ENCODE data around the gene DOCK1. TPM values are rescaled to one million over a fixed set of nuclear protein-coding genes. Genes with fewer than 3 reads are reported as not detected.

DOCK1 gene
- total RNA-seq, 2 donors from 2014 or later: 34.3 to 44.1 TPM

DNA sequence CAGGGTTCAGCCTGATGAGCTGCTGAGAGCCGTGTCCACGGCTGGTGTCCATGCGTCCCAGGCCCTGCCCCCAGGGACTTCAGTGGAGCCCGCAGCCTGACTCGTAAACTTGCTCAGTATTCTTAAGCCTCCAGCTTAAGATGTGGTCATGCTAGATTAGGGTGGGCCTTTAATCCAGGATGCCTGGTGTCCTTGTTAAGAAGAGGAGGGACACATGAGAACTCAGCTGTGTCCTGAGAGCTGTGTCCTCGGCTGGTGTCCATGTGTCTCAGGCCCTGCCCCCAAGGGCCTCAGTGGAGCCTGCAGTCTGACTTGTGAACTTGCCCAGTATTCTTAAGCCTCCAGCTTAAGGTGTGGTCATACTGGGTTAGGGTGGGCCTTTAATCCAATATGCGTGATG, 23.0 kb downstream of the DOCK1 start:
- no peaks in the 10 kb centered on the region for H3K9me3 ChIP-seq
- intact Hi-C loops (cut with DNase I): no loop called here
- TF ChIP-seq, protein P1, sequence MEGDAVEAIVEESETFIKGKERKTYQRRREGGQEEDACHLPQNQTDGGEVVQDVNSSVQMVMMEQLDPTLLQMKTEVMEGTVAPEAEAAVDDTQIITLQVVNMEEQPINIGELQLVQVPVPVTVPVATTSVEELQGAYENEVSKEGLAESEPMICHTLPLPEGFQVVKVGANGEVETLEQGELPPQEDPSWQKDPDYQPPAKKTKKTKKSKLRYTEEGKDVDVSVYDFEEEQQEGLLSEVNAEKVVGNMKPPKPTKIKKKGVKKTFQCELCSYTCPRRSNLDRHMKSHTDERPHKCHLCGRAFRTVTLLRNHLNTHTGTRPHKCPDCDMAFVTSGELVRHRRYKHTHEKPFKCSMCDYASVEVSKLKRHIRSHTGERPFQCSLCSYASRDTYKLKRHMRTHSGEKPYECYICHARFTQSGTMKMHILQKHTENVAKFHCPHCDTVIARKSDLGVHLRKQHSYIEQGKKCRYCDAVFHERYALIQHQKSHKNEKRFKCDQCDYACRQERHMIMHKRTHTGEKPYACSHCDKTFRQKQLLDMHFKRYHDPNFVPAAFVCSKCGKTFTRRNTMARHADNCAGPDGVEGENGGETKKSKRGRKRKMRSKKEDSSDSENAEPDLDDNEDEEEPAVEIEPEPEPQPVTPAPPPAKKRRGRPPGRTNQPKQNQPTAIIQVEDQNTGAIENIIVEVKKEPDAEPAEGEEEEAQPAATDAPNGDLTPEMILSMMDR (IDR thresholded peaks at IDR 0.05): no peak
- TF ChIP-seq POLR2A (IDR thresholded peaks at IDR 0.05): no peak
- ATAC-seq: no peak
- peaks cover 6% of the 10 kb centered on the region for H3K4me1 ChIP-seq
- H3K4me3 ChIP-seq: no peak overlapping the region
- no peak for DNase-seq
- WGBS, 2 donors: 88 to 90% methylated on average over 7 of the region's 7 CpGs
- H3K27me3 ChIP-seq: no peaks in the 10 kb centered on the region
- peaks cover 0 to 5% of the 10 kb centered on the region in 2 donors for H3K36me3 ChIP-seq (replicated peaks in 1 of 2; ENCODE audit: insufficient read depth in 1 of 2, low read depth in 2 of 2)
- no peak overlapping the region for H3K27ac ChIP-seq

- H3K36me3 ChIP-seq (replicated peaks in 1 of 2; ENCODE audit: insufficient read depth in 1 of 2, low read depth in 2 of 2): peaks cover 0 to 5% of the 10 kb centered on the region in 2 donors
- no peaks in the 10 kb centered on the region for H3K27me3 ChIP-seq
- H3K27ac ChIP-seq: no peak overlapping the region
- no peak for TF ChIP-seq POLR2A (IDR thresholded peaks at IDR 0.05)
- TF ChIP-seq, protein P1 (IDR thresholded peaks at IDR 0.05): no peak
- peaks cover 6% of the 10 kb centered on the region for H3K4me1 ChIP-seq
- 89 to 90% methylated on average over 8 of the region's 8 CpGs for WGBS, 2 donors
- intact Hi-C loops (cut with DNase I): no loop called here
- no peak overlapping the region for H3K4me3 ChIP-seq
- ATAC-seq (no peak), DNase-seq (no peak)
- no peaks in the 10 kb centered on the region for H3K9me3 ChIP-seq
Observed at GRCh38 chr10:126929391-126929790, 24.2 kb downstream of the DOCK1 start.

DNA sequence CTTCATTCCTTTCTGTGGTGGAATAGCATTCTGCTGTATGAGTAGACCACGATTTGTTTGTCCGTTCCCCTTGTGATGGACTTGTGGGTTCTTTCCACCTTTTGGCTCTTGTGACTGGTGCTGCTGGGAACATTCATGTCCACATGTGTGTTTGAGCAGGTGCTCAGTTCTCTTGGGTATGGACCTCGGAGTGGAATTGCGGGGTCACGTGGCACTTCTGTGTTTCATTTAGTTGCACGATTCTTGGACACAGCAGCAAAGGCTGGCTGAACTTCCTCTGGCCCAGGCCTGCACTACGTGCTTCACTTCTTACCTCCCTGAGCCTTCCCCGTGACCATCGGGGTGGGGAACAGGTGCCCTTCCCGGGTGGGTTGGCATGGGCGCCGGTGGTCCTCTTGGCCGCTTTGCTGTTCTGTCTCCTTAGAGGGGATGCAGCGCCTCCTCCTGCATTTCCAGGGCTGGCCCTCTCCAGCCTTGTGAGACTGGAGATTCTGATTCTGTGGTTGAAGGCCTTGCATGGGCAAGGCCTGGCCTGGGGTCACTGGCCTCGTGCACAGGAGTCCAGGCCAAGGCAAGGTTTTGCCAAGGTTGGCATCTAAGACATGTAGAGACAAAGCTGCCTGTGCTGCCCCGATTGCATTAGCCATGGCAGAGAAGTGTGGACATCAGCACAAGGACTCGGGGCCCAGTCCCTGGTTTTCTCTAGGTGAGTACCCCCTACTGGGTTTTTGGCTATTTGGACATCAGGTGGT, 25.1 kb downstream of the DOCK1 start:
- DNase-seq: no peak
- Histone ChIP-seq H3K4me3 (no peak overlapping the region), H3K4me1 (peaks cover 9% of the 10 kb centered on the region), H3K36me3 (replicated peaks in 1 of 2; ENCODE audit: insufficient read depth in 1 of 2, low read depth in 2 of 2) (peaks cover 0 to 5% of the 10 kb centered on the region in 2 donors), H3K27me3 (no peaks in the 10 kb centered on the region), H3K9me3 (no peaks in the 10 kb centered on the region), H3K27ac (no peak overlapping the region)
- intact Hi-C loops (cut with DNase I): no loop called here
- WGBS, 2 donors: 66 to 82% methylated on average over 5 to 17 of the region's 17 CpGs
- TF ChIP-seq, protein P1 (IDR thresholded peaks at IDR 0.05): no peak
- no peak for TF ChIP-seq POLR2A (IDR thresholded peaks at IDR 0.05)
- no peak for ATAC-seq

- no peak overlapping the region for H3K4me3 ChIP-seq
- intact Hi-C loops (cut with DNase I): no loop called here
- no peak for DNase-seq
- no peak for TF ChIP-seq POLR2A (IDR thresholded peaks at IDR 0.05)
- no peak for ATAC-seq
- H3K36me3 ChIP-seq (replicated peaks in 1 of 2; ENCODE audit: insufficient read depth in 1 of 2, low read depth in 2 of 2): peaks cover 0 to 5% of the 10 kb centered on the region in 2 donors
- 74 to 81% methylated on average over 8 to 11 of the region's 11 CpGs for WGBS, 2 donors
- no peaks in the 10 kb centered on the region for H3K9me3 ChIP-seq
- H3K4me1 ChIP-seq: peaks cover 12% of the 10 kb centered on the region
- H3K27me3 ChIP-seq: no peaks in the 10 kb centered on the region
- no peak overlapping the region for H3K27ac ChIP-seq
Observed at GRCh38 chr10:126930883-126931503, 25.8 kb downstream of the DOCK1 start.

DNA sequence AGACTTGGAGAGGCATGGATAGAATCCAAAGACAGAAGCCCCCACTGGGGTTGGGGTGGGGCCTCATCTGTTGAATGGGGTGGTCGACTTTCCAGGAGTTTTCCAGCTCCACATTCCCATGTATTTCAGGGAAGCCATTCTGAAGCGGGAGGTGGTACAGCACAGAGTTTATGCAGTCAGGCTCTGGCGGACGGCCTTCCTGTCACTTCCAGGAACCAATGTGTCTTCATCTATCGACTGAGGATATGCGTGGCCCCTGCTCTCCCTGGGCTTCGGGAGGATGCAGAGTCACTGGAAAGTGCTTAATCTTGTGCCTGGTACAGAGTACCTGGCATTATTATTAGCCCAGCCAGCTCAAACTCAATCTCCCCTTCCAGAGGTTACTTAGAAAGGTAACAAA, 26.3 kb downstream of the DOCK1 start:
- no peaks in the 10 kb centered on the region for H3K9me3 ChIP-seq
- peaks cover 12% of the 10 kb centered on the region for H3K4me1 ChIP-seq
- no peak overlapping the region for H3K4me3 ChIP-seq
- H3K27ac ChIP-seq: no peak overlapping the region
- no peaks in the 10 kb centered on the region for H3K27me3 ChIP-seq
- intact Hi-C loops (cut with DNase I): no loop called here
- ATAC-seq (no peak), DNase-seq (no peak)
- peaks cover 0 to 5% of the 10 kb centered on the region in 2 donors for H3K36me3 ChIP-seq (replicated peaks in 1 of 2; ENCODE audit: insufficient read depth in 1 of 2, low read depth in 2 of 2)
- TF ChIP-seq POLR2A (IDR thresholded peaks at IDR 0.05): no peak
- TF ChIP-seq, protein P1 (IDR thresholded peaks at IDR 0.05): no peak
- WGBS, 2 donors: 84 to 93% methylated on average over 6 to 7 of the region's 7 CpGs
